HG03521 (cell line): Measurements from ENCODE around the gene ARMCX6.
"Not testable (repeated sequence)": the region's sequence is repeated elsewhere in the genome, so short reads cannot be mapped to it uniquely, and the experiment has no call there.

Experiments
- ATAC-seq: cut with Tn5 transposase; IDR thresholded peaks from one replicate; pipeline ENCODE4 v1.9.1; 2021; ENCODE audit warnings: mild to moderate bottlenecking, moderate library complexity; ENCODE audit not compliant: unreplicated experiment

ARMCX6 gene

GRCh38 chrX:101617211-101618191 lies at the start of gene ARMCX6:
Gene ARMCX6, minus strand, starts transcription at chrX:101618000. Its CDS starts 1,380 bp downstream, at chrX:101616620.
- peak; percentile 94 for ATAC-seq

DNA sequence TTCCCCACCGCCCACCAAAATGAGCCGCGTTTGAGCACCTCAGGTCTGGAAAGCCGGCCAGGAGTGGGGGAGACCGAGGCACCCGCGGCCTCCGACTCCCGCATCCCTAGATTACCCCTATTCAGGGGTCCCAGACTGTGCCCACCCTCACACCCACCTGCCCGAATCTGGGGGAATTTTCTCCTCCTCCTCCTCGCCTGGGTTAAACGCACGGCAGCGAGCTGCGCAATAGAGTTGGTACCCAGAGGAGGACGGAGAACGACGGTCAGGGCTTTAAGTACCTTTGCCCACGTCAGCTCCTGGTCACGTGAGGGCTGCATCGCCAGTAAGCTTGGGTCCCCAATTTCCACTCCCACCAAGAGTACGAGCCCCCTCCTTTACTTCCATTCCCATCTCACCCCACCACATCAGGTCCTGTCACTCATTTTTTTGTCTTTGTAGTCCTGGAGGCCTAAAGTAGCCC lies 41.8 kb upstream of the ARMCX6 start, which contains the start of gene ARMCX2:
TSS of gene ARMCX2 (minus strand) at position 250 of the 463 bp plus-strand sequence. CDS start 2,262 bp downstream, outside the sequence.
- ATAC-seq: peak; percentile 64

DNA sequence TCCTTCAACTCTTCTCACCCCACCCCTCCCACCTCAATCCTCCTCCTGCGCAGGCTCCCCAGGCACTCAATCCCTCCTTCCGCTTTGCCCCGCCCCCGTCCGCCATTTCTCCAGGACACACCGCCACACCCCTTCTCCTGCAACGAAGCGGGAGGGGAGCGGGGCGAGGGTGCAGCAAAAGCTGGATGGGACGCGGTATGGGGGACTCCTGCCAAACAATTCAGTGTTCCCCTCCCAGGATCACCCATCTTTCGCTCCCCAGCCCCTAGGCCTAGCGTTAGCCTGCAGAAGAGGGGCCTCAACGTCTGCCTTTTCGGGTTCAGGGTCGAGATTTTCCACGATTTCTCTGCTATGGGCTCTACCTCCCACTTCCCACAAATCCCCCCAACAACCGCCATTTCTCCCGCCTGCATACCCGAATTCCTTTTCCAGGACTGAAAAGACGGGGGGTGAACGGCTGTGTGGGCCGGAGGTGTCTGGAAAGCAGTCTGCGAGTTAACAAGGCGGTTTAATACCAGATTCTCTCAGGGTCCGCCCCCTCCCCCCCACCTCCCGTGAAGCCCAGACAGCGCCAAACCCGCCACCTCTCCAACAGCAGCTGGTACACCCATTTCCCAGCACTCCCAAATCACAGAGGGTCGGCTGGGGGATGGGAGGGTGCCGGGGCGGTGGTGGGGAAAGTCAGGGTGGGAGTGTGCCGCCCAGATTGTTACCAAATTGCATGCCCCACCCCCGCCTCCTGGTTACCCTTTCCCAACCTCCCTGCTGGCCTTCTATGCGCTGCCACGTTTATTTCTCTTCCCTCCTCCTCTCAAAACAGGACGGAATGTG lies 41.1 kb upstream of the ARMCX6 start:
- no peak for ATAC-seq

GRCh38 chrX:101657495-101657894 lies 39.7 kb upstream of the ARMCX6 start:
- ATAC-seq: no peak

GRCh38 chrX:101656817-101657216 lies 39.0 kb upstream of the ARMCX6 start:
- no peak for ATAC-seq

GRCh38 chrX:101655534-101655933 lies 37.7 kb upstream of the ARMCX6 start:
- ATAC-seq: no peak

DNA sequence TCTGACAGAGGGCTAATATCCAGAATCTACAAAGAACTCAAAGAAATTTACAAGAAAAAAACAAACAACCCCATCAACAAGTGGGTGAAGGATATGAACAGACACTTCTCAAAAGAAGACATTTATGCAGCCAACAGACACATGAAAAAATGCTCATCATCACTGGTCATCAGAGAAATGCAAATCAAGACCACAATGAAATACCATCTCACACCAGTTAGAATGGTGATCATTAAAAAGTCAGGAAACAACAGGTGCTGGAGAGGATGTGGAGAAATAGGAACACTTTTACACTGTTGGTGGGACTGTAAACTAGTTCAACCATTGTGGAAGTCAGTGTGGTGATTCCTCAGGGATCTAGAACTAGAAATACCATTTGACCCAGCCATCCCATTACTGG lies 29.9 kb upstream of the ARMCX6 start:
- ATAC-seq: not testable (repeated sequence)

GRCh38 chrX:101642093-101642492 lies 24.3 kb upstream of the ARMCX6 start:
- ATAC-seq: no peak

- ATAC-seq: no peak
Measured at GRCh38 chrX:101639583-101639982, 21.8 kb upstream of the ARMCX6 start.

DNA sequence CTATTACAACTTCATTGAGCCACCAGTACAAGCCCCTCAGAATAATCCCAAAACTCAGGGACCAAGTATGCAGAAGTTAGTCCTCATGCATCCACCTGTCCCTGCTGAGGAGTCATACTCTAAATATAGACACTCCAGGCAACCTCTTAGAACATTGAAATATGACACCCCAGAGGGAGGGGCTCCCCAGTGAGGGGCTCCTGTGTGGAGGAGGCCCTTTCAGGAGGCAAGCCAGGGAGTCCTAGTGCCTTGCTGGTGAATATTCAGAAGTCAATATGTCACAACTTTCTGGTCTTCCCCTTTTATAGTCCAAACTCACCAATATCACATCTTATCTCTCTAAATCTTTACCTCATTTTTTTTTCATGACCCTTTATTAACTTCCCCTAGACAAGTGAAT lies 1.6 kb upstream of the ARMCX6 start:
- no peak for ATAC-seq

DNA sequence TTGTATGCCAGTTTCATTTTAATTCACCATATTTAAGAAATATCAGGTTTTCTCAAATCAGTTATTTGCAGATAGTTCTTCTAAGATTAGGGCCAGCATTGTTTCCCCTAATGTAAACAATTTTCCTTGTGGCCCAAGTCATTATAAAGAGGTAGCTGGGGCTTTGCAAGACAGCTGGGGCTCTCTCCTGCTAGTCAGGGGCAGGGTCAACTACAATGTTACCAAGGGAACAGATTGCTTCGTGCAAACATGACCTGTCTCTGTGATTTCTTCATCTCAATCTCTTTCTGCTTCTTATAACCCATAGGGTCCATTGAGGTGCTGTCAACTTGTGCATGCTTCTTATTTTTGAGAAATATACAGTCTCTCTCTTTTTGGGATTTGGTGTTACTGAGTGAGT lies 12.1 kb downstream of the ARMCX6 start:
- ATAC-seq: no peak

DNA sequence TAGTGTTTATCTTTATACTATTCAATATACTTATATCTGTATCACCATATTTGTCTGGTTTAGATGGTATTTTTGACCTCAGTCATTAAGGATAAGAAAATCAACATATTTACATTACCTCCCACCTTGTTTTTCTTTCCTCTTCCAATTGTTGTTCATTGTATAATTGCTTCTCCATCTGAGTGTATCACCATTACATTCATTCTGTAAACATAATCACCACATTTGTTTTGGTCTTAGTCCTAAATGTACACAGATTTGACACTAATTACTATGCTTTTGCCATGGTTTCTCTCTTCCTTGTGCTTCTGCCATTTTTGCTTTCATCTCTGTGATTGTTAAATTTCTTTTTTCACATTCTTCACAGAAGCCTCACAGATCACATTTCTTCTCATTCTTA lies 12.7 kb downstream of the ARMCX6 start:
- no peak for ATAC-seq

GRCh38 chrX:101602077-101602476 lies 15.7 kb downstream of the ARMCX6 start:
- ATAC-seq: no peak

DNA sequence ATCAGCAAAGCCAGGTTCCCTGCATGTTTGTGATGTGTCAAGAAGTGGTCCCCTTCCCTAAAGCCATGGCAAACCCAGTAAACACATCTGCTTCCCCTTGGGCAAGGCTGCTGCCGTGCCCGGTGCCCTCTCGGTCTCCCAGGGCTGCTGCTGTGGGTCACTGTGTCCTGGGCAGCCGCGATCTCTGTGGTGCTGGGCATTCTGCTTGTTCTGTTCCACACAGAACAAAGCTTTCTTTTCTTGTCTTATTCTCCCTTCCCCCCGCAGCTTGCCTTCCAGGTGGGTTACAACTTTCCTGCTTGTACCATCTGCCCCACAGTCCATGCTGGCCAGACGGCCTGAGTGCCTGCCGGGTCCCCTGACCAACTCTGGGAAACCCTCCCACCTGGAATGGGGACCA lies 18.2 kb downstream of the ARMCX6 start:
- ATAC-seq: not testable (repeated sequence)

GRCh38 chrX:101595739-101596419 lies 21.9 kb downstream of the ARMCX6 start:
- peak; percentile 100 for ATAC-seq
